K562 (cell line): ENCODE measurements around the gene FBXW12. TPM values are rescaled to one million over a fixed set of nuclear protein-coding genes. Genes with fewer than 3 reads are reported as not detected.
A peak's percentile ranks its signal among the peaks of the same experiment; 100 is the strongest.

ENCODE experiments used
- ATAC-seq: fragments of 200-7000 bp; cut with Tn5 transposase; 3 replicates; pipeline ENCODE4 v1.9.1; 2020; ENCODE audit warnings: moderate library complexity
- BruUV-seq: library from RNA; stranded (reverse); fragments of 400-500 nt; replicated peaks from 2 replicates; lab custom pipeline; 2021; lab: Mats Ljungman, UMichigan
- CTCF ChIA-PET: fragments of 300-600 bp; formaldehyde crosslinking; extraction: SDS; loops from one replicate; lab custom pipeline; 2021; ENCODE audit warnings: low intra/inter-chr PET ratio; lab: Yijun Ruan, JAX
- POLR2A ChIA-PET: fragments of 300-600, 350-650 bp; sonication (Branson Sonifier 250); formaldehyde crosslinking; extraction: SDS; loops from one replicate; lab custom pipeline; 2021; ENCODE audit warnings: antibody characterized with exemption, inconsistent platforms; lab: Yijun Ruan, JAX
- DNase-seq, 4 experiments: peaks; one replicate each; pipeline versions ENCODE4 v3.0.0 to v3.0.0-alpha.2; 2011 to 2018; ENCODE audit warnings: low spot score in 3 of 4, mixed read lengths in 3 of 4; ENCODE audit errors: extremely low read depth in 1 of 4
- FAIRE-seq: peaks from 2 replicates; lab custom pipeline; 2011; peaks lifted over from hg19 to GRCh38; lab: Jason Lieb, UNC
- H2AFZ ChIP-seq: 2 replicates; pipeline ENCODE4 v1.6.0; 2011; ENCODE audit warnings: low read depth, low read length, control low read depth, inconsistent platforms
- H3K27ac ChIP-seq: fragments of 200-600 bp; 3 replicates; pipeline ENCODE4 v1.8.0; 2011; ENCODE audit warnings: low read depth, mild to moderate bottlenecking, control low read depth, inconsistent platforms, low read length, moderate library complexity, mixed read lengths; ENCODE audit errors: extremely low read depth
- H3K27me3 ChIP-seq, 2 experiments: fragments of 300-600 bp in 1 of 2; 2 replicates in 1 of 2; 3 replicates in 1 of 2; pipeline versions ENCODE4 v1.6.0 to v1.8.0; 2011; ENCODE audit warnings: inconsistent platforms in 2 of 2, low read length in 2 of 2, mild to moderate bottlenecking in 1 of 2, mixed read lengths in 1 of 2, moderate library complexity in 1 of 2; ENCODE audit not compliant: control insufficient read depth in 2 of 2, insufficient read depth in 2 of 2
- H3K36me3 ChIP-seq: fragments of 300-600 bp; 3 replicates; pipeline ENCODE4 v1.8.0; 2011; ENCODE audit warnings: mild to moderate bottlenecking, low read length, inconsistent platforms; ENCODE audit not compliant: control insufficient read depth, insufficient read depth
- H3K4me1 ChIP-seq, 2 experiments: fragments of 200-600 bp in 1 of 2; replicated peaks in 1 of 2; 2 replicates in 1 of 2; 3 replicates in 1 of 2; pipeline versions ENCODE4 v1.5.1 to v1.8.0; 2011; ENCODE audit warnings: inconsistent platforms in 2 of 2, low read length in 2 of 2, mild to moderate bottlenecking in 1 of 2, mixed read lengths in 1 of 2, moderate library complexity in 1 of 2; ENCODE audit not compliant: control insufficient read depth in 2 of 2, insufficient read depth in 2 of 2
- H3K4me2 ChIP-seq: 2 replicates; pipeline ENCODE4 v1.6.1; 2011; ENCODE audit warnings: low read length, control low read depth, inconsistent platforms, mixed read lengths; ENCODE audit not compliant: insufficient read depth
- H3K4me3 ChIP-seq: fragments of 200-600 bp; sonication (generic), shearing (Covaris generic); 2 replicates; pipeline ENCODE4 v1.5.1; 2016; ENCODE audit warnings: control low read depth, inconsistent platforms
- H3K79me2 ChIP-seq: fragments of 200-600 bp; 3 replicates; pipeline ENCODE4 v1.8.0; 2011; ENCODE audit warnings: low read length, inconsistent platforms; ENCODE audit not compliant: control insufficient read depth, insufficient read depth
- H3K9ac ChIP-seq, 2 experiments: 2 replicates each; pipeline versions ENCODE4 v1.6.0 to v1.6.1; 2011; ENCODE audit warnings: low read depth in 2 of 2, low read length in 2 of 2, control low read depth in 1 of 2, inconsistent platforms in 1 of 2, mild to moderate bottlenecking in 1 of 2, mixed read lengths in 1 of 2; ENCODE audit not compliant: insufficient read depth in 1 of 2
- H3K9me1 ChIP-seq: one replicate; pipeline ENCODE4 v1.6.0; 2011; ENCODE audit warnings: inconsistent platforms, mild to moderate bottlenecking, low read length, moderate library complexity; ENCODE audit not compliant: control insufficient read depth, insufficient read depth
- H3K9me3 ChIP-seq: replicated peaks from 2 replicates; pipeline ENCODE4 v1.5.1; 2011; ENCODE audit warnings: low read depth, low read length, inconsistent platforms; ENCODE audit not compliant: control insufficient read depth, insufficient read depth
- H4K20me1 ChIP-seq: replicated peaks from 2 replicates; pipeline ENCODE4 v1.6.1; 2011; ENCODE audit warnings: low read length, inconsistent platforms, mixed read lengths; ENCODE audit not compliant: control insufficient read depth, insufficient read depth
- HMGN3 ChIP-seq: IDR thresholded peaks from 2 replicates; pipeline ENCODE4 v1.6.1; 2011; ENCODE audit warnings: borderline replicate concordance, low read depth, mild to moderate bottlenecking, mixed read lengths, low read length; ENCODE audit not compliant: insufficient read length; ENCODE audit errors: extremely low read depth
- KDM1A ChIP-seq, 2 experiments: fragments of 450-650 bp; IDR thresholded peaks; 2 replicates each; pipeline ENCODE4 v1.6.1; 2016; ENCODE audit warnings: mild to moderate bottlenecking in 2 of 2
- UBTF ChIP-seq, 2 experiments: IDR thresholded peaks; 2 replicates each; pipeline ENCODE4 v1.6.1; 2012; ENCODE audit warnings: improper control_type of control experiment in 2 of 2, low read depth in 2 of 2, low read length in 2 of 2, borderline replicate concordance in 1 of 2
- WGBS: fragments of 100-300 bp; shearing (Covaris generic); methylation state at CpG from one replicate; pipeline ENCODE4 v1.1.6; 2016; ENCODE audit warnings: low coverage, mixed read lengths; ENCODE audit not compliant: insufficient coverage; ENCODE audit errors: missing lambda C conversion rate; 5-methylcytosine and 5-hydroxymethylcytosine counted together
- in situ Hi-C: fragments of 300-500 bp; cut with MboI; formaldehyde crosslinking; loops from 4 replicates; pipeline ENCODE4 v1.15.0; 2018; ENCODE audit warnings: inconsistent platforms, mixed read lengths
- intact Hi-C: fragments of 100-400 bp; cut with micrococcal nuclease; formaldehyde crosslinking; loops from 2 replicates; pipeline ENCODE4 v1.14.2; 2022
- polyA plus RNA-seq, 8 experiments: library from polyadenylated mRNA; depleted of rRNA in 4 of 8; stranded (reverse) in 5 of 8; unstranded in 3 of 8; fragments of >200 nt; fragmentation: Nextera tagmentation in 2 of 8; fragmentation: Illumina TruSeq in 1 of 8; extraction: Ambion mirVana in 2 of 8; extraction: Trizol in 1 of 8; gene quantifications; 2 replicates each; pipeline versions ENCODE4 v1.2.1 to v1.2.3, GENCODE V29; 2011 to 2014; ENCODE audit warnings: inconsistent platforms in 1 of 8, missing spikeins in 1 of 8
- total RNA-seq, 7 experiments: library from RNA; depleted of rRNA in 6 of 7; stranded (reverse); fragments of >200 nt in 6 of 7; fragmentation: Illumina TruSeq in 2 of 7; extraction: Trizol in 2 of 7; gene quantifications; 2 replicates each; pipeline versions ENCODE4 v1.2.1 to v1.2.3, GENCODE V29; 2011 to 2021; ENCODE audit warnings: low replicate concordance in 1 of 7

Gene FBXW12
- total and polyA plus RNA-seq, 9 of the 15 experiments (the other 6 are each of a cell fraction or from before 2014, with no cell fraction given), result 0.04 to 0.07 (median 0.06) TPM; not detected in 6

DNA sequence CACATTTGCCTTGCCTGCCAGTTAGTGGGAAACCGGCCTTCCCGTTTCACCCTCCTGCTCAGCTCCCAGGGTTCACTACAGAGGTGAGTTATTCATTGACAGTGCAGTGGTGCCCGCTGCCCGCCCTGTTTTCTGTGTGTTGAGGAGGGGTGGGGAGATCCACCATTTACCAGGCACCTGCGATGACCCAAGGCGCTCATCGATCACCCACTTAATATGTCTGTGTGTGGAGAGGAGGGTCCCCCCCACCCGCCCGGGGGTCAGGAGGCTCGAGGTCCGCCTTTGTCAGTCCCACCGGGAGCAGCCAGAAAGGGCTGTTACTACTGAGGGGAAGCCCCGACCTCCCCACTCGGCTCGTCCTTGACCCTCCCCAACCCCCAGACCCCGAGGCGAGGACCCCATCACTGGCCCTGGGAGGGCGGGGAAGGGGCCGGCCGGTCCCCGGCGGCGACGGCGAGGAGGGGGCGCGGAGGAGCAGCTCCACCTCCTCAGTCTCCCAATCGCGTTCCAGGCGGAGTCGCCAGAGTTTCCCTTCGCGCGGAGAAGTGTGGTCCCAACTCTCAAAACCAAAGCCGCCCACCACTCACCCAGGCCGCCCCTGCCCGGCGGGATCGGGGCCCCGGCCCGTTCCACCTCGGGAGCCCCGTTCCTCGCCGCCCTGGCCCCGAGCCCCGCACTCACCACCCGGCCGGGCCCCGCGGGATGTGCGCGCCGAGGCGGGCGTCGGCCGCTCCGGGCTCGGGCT is 56.7 kb downstream of the FBXW12 start:
- peak overlapping the region; percentile 68; the same call in 1 of the 3 replicates for H3K27ac ChIP-seq
- H3K79me2 ChIP-seq, result no peaks in the 10 kb centered on the region; the same call in 2 of the 3 replicates
- peak overlapping the region; percentile 59 for H2AFZ ChIP-seq

More for the DNA sequence above, 56.7 kb downstream of the FBXW12 start:
- peaks cover 22% of the 10 kb centered on the region; the same call in 2 of the 3 replicates for H3K36me3 ChIP-seq
- ChIA-PET CTCF (interaction anchor here (0.6 kb wide), 1 partner anchor 130 kb away, joined by 3 read pairs; no protein-coding TSS in a partner anchor), POLR2A (no interaction called here)
- WGBS, result 8% methylated on average over 11 of the region's 60 CpGs
- no peaks in the 10 kb centered on the region for H4K20me1 ChIP-seq
- intact Hi-C loops (no loop called here), in situ Hi-C loops (no loop called here)
- TF ChIP-seq UBTF (IDR thresholded peaks at IDR 0.05; ENCODE audit: borderline replicate concordance in 1 of 2, low read depth in 2 of 2, low read length in 2 of 2) (0 out of 4 replicates have a peak, but pooled peaks of 1 of the 2 experiments have one; percentile 74), KDM1A (IDR thresholded peaks at IDR 0.05) (no peak), HMGN3 (peak; percentile 15)
- no peak for FAIRE-seq
- no TSS peak for BruUV-seq
- peak; percentile 60 for ATAC-seq
- peak overlapping the region; percentile 59 to 85; a peak in 3 of 4 replicates for H3K9ac ChIP-seq
- H3K4me3 ChIP-seq, result peak overlapping the region; percentile 57
- no peaks in the 10 kb centered on the region for H3K9me1 ChIP-seq
- H3K9me3 ChIP-seq, result no peaks in the 10 kb centered on the region
- peak overlapping the region; percentile 66; the same call in 1 of the 2 replicates for H3K4me2 ChIP-seq
- DNase-seq, result peak in 2 of 4 experiments; percentile 41 to 48
- H3K4me1 ChIP-seq, result peaks cover 3 to 42% of the 10 kb centered on the region in 2 experiments; a peak in 4 of 5 replicates
- no peaks in the 10 kb centered on the region for H3K27me3 ChIP-seq
